Measurements from ENCODE around the gene PLEKHG4B.

PLEKHG4B gene

GRCh38 chr5:75331-76320 lies 16.3 kb upstream of the PLEKHG4B start:
- no peak for ATAC-seq

GRCh38 chr5:76358-77169 lies 15.4 kb upstream of the PLEKHG4B start:
- no peak for ATAC-seq

- ATAC-seq = no peak
These were observed 14.8 kb upstream of the PLEKHG4B start for GRCh38 chr5:77170-77501.

DNA sequence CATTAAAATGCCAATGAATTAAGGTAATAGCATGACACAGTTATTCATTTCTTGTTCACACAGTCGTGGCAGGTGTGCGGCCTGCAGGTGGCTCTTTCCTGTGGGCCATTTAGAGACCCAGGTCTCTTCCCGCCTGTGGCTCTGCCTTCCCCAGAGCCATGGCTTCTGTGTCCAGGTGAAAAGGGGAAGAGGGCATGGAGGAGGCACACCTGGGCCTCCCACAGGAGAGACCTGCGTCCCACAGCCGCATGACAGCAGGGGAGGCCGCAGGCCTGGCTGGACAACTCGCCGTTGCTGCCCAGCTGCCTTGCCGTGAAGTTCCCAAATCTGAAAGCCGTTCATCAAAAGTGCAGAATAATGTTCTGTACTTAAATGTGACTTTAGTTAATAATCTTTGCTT lies 14.4 kb upstream of the PLEKHG4B start:
- ATAC-seq = no peak

- peak in 1 of 2 donors; percentile 17 for ATAC-seq
These were observed 13.8 kb upstream of the PLEKHG4B start for GRCh38 chr5:77957-78804.

DNA sequence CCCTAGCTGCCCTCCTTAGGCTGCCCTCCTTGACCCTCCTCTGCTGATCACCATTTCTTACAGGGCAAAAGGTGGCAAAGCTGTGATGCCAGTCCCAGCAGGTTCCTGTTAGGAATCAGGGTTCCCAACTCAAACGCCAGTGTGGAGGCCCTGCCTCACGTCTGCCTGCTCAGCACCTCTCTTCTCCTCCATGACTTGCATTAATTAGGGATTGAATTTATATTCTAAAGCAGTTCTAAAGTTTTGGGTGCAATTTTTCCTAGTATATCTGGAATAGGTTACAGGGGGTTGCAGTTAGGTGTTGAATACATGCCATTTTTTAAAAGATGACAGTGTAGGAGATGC lies 13.2 kb upstream of the PLEKHG4B start:
- no peak for ATAC-seq

DNA sequence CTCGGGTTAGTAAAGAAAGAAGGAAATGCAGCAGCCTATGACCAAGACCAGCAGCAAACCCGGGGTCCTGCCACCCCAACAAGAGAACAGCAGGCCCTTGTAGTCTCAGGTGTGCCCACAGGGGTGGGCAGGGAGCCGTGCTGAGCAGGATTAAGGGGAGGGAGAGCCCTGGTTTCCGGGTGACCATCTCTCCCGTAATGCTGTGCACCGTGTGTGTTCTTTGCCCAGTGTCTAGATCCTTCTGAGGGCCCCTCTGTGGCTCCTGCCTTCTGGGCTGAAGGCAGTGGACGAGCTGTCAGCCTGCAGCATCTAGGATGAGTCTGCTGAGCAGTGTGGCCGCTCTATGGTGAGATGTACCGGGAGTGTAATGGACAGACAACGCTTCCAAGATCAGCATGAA lies 12.7 kb upstream of the PLEKHG4B start:
- ATAC-seq = no peak

DNA sequence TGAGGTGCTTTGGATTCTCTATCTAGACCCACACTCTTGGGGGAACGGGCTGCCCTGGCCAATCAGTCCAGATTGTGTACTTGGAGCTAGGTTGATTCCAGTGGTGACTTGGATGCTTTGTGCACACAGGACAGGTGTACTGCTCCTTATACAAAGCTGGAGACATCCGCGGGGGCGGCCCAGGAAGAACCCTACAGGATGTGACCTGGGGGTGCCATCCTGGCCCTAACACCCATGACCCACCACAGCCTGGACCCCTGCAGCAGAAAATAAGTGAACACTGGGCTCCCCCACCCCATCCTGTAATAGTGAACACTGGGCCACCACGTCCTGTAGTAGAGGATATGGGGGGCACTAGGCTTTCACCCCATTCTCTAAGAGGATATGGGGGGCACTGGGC lies 12.1 kb upstream of the PLEKHG4B start:
- no peak for ATAC-seq

GRCh38 chr5:81391-82021 lies 10.5 kb upstream of the PLEKHG4B start:
- no peak for ATAC-seq

DNA sequence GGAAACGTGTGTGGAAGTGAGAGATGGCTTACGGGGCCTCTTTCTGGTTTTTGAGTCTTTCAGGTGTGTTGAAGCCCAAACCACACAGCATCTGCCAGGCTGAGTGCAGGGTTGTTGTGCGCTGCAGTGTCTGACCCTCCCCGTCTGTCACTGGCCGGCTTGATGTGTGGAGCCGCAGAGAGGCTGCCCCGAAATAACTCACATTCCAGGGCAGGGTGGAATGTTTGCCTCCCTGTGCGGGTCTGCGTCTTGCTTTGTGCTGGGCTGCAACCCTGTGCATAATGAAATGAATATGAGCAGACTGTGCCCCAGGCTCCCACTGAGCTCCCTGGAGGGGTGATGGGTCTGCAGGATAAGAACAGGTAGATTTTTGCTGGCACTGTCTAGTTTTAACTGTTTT lies 9.9 kb upstream of the PLEKHG4B start:
- ATAC-seq = no peak

DNA sequence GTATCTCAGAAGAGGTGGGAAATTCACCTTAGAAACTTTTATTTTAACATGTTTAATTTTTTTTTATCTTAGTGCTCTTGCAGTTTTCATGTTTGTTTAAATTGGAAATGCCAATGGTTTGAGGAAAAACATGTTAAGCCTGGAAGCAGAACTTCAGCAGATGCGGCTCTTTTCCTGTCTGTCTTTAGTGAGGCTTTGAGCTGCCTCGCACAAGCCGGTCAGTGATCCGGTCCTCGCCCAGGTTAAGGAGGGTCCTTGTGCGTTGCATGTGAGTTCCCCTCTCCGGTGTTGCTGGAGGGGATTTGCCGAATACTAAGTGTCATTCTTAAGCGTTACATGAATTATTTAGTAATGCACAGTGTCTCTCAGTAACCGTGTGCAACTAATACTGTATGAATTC lies 9.4 kb upstream of the PLEKHG4B start:
- ATAC-seq = no peak

GRCh38 chr5:83029-83428 lies 8.9 kb upstream of the PLEKHG4B start:
- no peak for ATAC-seq

GRCh38 chr5:85334-85995 lies 6.5 kb upstream of the PLEKHG4B start:
- no peak for ATAC-seq

DNA sequence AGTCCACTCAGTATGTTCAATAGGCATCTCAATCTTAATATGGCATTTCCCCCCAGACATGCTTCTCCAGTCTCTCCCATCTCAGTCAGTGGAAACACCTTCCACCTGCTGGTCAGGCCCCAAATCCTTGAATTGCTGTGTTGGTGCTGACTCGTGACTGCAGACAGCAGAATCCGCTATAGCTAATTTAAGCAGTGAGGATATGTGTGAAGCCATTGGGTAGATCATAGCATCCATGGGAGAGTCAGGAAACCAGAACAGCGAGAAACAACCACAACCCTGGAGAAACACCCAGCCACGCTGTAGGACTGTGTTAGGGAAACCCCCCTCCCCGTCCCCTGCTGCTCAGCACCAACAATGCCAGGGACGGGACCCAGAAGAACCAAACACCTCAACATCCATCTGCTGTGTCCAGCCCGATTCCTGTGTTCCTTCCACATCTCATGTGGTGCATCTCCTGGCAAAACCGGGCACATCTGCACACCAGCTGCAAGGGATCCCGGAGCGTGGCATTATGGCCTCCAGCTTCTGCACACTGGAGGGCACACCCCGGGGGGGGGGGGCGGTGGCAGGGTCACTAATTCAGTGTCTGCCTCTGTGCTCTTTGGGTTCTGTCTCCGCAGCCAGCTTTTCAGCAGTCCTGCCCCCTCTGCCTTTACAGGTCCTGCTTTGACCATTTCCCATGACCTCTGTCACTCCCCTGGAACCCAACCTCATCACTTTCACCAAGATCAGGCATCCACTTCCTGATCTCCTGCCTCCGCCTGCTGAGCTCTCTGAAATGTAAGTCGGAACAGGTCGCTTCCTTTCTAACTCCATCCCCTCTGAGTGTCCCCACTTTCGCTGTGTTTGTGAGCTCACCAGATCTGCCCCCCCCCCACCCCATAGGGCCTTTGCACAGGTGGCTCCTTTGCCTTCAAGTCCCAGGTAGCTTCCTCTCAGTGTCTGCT lies 2.4 kb upstream of the PLEKHG4B start:
- no peak for ATAC-seq

DNA sequence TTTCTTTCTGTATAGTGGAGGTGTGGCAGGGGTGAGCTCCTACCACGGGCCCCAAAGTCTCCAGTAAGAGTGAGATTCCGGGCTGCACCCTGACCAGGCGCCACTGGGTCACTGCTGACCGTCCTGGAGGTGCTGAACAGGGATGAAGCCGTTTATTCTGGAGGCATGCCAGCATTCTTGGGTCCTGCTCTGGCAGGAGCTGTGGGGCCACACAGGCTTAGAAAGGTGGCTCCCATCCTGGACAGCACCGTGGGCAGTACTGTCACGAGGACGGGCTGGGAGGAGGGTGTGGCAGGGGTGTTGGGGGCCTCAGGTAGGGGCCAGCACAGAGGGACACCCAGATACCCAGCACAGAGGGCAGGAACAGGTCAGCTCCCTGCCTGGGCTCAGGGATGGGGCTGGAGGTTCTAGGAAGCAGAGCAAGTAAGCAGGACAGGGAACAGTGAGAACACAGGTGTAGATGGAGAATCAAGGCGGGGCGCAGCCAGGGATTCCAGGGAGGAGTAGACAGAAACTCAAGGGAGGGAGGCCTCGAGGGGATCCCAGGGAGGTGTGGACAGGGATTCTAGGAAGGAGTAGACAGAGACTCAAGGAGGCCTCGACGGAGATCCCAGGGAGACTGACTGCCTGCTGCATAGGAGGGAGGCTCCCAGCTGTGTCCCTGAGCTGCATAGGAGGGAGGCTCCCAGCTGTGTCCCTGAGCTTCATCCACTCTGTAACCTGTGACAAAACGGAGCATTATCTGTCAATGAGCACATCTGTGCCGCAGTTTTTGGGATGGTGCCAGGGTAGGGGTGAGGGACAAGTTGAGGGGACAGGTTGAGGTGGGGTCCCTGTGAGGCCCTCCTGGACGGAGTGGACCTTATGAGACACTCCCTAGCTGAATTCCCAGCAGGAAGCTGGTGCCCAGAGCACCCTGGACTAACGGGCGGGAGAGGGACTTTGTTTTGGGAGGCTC lies 1.1 kb upstream of the PLEKHG4B start:
- no peak for ATAC-seq

DNA sequence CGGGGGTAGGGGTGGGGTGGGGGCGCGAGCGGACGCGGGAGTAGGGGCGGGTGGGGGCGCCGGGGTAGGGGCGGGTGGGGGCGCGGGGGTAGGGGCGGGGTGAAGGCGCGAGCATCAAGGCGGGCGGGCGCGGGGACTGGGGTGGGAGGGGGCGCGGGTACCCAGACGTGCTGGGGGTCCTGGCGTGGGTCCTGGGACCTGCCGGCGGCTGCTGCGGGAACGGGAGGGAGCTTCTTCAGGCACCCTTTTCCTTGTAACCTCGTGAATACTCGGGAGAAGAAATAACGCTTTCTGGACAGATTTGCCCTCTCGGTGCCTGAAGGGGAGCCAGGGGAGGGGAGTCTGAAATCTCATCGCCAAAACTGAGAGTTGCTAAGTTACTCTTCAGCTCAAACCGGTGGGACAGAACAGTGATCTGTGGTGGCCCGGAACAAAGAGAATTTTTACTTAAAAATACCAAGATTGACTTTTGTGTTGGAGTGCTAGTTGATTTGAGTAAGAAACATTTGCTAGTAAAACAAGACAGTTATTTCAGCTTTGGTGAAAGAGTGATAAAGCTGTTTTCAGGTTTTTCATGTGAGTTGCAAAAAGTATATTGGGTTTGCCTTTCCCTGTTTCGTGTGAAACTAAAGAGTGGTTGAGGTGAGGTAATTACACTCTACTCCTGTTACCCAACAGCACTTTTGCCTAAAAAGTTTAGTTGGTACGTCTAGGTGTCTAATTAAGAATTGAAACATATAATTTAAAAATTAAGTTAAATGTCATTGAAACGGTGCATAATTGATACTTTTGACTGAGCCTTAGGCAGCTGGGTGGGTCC lies 643 bp downstream of the PLEKHG4B start:
- no peak for ATAC-seq

GRCh38 chr5:93221-93980 lies 1.4 kb downstream of the PLEKHG4B start:
- ATAC-seq = no peak
